Body of pancreas (tissue), 4 donors: ENCODE results near the gene ACSL6. TPM values are rescaled to one million over a fixed set of nuclear protein-coding genes. Genes with fewer than 3 reads are reported as not detected.

ENCODE experiments used
- ATAC-seq: fragments of 150-250 bp; one replicate; pipeline ENCODE4 v1.9.1; 2016
- DNase-seq, 4 donors: peaks; one replicate each; pipeline ENCODE4 v3.0.0-alpha.2; 2019
- H3K27ac ChIP-seq, 4 donors: fragments of 200-600 bp; sonication (generic); 1 replicate in 3 of 4; 2 replicates in 1 of 4; pipeline versions ENCODE4 v1.5.1 to v1.6.1; 2016 to 2019; ENCODE audit warnings: mild to moderate bottlenecking in 1 of 4, mixed read lengths in 1 of 4, moderate library complexity in 1 of 4
- H3K27me3 ChIP-seq, 2 donors: fragments of 200-600 bp; sonication (generic); one replicate each; pipeline ENCODE4 v1.6.0; 2016; ENCODE audit warnings: mild to moderate bottlenecking in 1 of 2
- H3K36me3 ChIP-seq, 2 donors: fragments of 200-600 bp; sonication (generic); replicated peaks in 1 of 2; 2 replicates each; pipeline ENCODE4 v1.5.1; 2016; ENCODE audit warnings: low read depth in 2 of 2; ENCODE audit not compliant: insufficient read depth in 1 of 2
- H3K4me1 ChIP-seq: fragments of 200-600 bp; sonication (generic); one replicate; pipeline ENCODE4 v1.6.0; 2016
- H3K4me3 ChIP-seq, 2 donors: fragments of 200-600 bp; sonication (generic); 1 replicate in 1 of 2; 2 replicates in 1 of 2; pipeline ENCODE4 v1.5.1; 2016 to 2019
- H3K9me3 ChIP-seq, 3 donors: fragments of 200-600 bp; sonication (generic); 1 replicate in 2 of 3; 2 replicates in 1 of 3; pipeline ENCODE4 v1.5.1; 2016
- CTCF ChIP-seq, 7 experiments: fragments of 450-650 bp in 4 of 7; fragments of 200-600 bp in 3 of 7; sonication (generic) in 3 of 7; IDR thresholded peaks; one replicate each; pipeline ENCODE4 v1.5.1; 2016 to 2019; ENCODE audit warnings: antibody characterized with exemption in 7 of 7
- POLR2A ChIP-seq, 3 donors: fragments of 450-650 bp; IDR thresholded peaks; one replicate each; pipeline ENCODE4 v1.6.1; 2016; ENCODE audit warnings: antibody characterized with exemption in 3 of 3, mild to moderate bottlenecking in 2 of 3
- WGBS, 2 donors: methylation state at CpG; one replicate each; pipeline ENCODE4 v1.1.5; 2017; 5-methylcytosine and 5-hydroxymethylcytosine counted together
- intact Hi-C: fragments of 100-400 bp; cut with DNase I; formaldehyde crosslinking; loops from one replicate; pipeline ENCODE4 v1.15.1; 2023
- total RNA-seq, 2 donors: library from RNA; depleted of rRNA; stranded (reverse); fragments of >200 nt; gene quantifications; one replicate each; pipeline ENCODE4 v1.1.0, GENCODE V29; 2016

The ACSL6 gene
- total RNA-seq: 1 to 10 TPM; 2.0 to 2.1 TPM

GRCh38 chr5:132011622-132012343 lies at the start of gene ACSL6:
Gene ACSL6 (minus strand): TSS chr5:132011658. CDS start chr5:132011553, 105 bp downstream.
- H3K27ac ChIP-seq: no peak within 1 kb of the TSS
- DNase-seq (peak; percentile 42 to 69 (median 54)), ATAC-seq (peak; percentile 74)
- H3K27me3 ChIP-seq: no peaks in the 10 kb centered on the region
- peaks cover 11% of the 10 kb centered on the region for H3K4me1 ChIP-seq
- H3K4me3 ChIP-seq: peak within 1 kb of the TSS; percentile 41 to 48
- no peaks in the 10 kb centered on the region for H3K36me3 ChIP-seq
- no peaks in the 10 kb centered on the region for H3K9me3 ChIP-seq
- no peak for TF ChIP-seq CTCF (IDR thresholded peaks at IDR 0.05)
- TF ChIP-seq POLR2A (IDR thresholded peaks at IDR 0.05): peak in 1 of 3 donors; percentile 20
- WGBS, 2 donors: 0 to 4% methylated on average over 5 to 49 of the region's 63 CpGs
- intact Hi-C loops: no loop called here

GRCh38 chr5:132060501-132061161 lies 49.2 kb upstream of the ACSL6 start, which contains the start of gene IL3:
Gene IL3 (plus strand): TSS chr5:132060655. CDS start chr5:132060707, 52 bp downstream.
- 77 to 81% methylated on average over 13 to 16 of the region's 16 CpGs for WGBS, 2 donors
- no peak within 1 kb of the TSS for H3K4me3 ChIP-seq
- H3K36me3 ChIP-seq: no peaks in the 10 kb centered on the region
- no peaks in the 10 kb centered on the region for H3K4me1 ChIP-seq
- ATAC-seq (no peak), DNase-seq (peak in 3 of 4 donors; percentile 2 to 10 (median 2))
- no peaks in the 10 kb centered on the region for H3K9me3 ChIP-seq
- no peaks in the 10 kb centered on the region for H3K27me3 ChIP-seq
- intact Hi-C loops: no loop called here
- TF ChIP-seq POLR2A (IDR thresholded peaks at IDR 0.05) (no peak), CTCF (IDR thresholded peaks at IDR 0.05) (no peak)
- H3K27ac ChIP-seq: no peak within 1 kb of the TSS

- WGBS, 2 donors: 83 to 84% methylated on average over 7 to 10 of the region's 13 CpGs
- no peak overlapping the region for H3K27ac ChIP-seq
- DNase-seq: peak in 1 of 4 donors; percentile 3
- ATAC-seq: no peak
- TF ChIP-seq POLR2A (IDR thresholded peaks at IDR 0.05) (no peak), CTCF (IDR thresholded peaks at IDR 0.05) (no peak)
- H3K36me3 ChIP-seq: no peaks in the 10 kb centered on the region
- intact Hi-C loops: no loop called here
- no peak overlapping the region for H3K4me3 ChIP-seq
- no peaks in the 10 kb centered on the region for H3K4me1 ChIP-seq
- H3K27me3 ChIP-seq: no peaks in the 10 kb centered on the region
- H3K9me3 ChIP-seq: no peaks in the 10 kb centered on the region
These were observed 48.4 kb upstream of the ACSL6 start for GRCh38 chr5:132059696-132060500.

- Histone ChIP-seq H3K27ac (no peak overlapping the region), H3K4me1 (no peaks in the 10 kb centered on the region), H3K36me3 (no peaks in the 10 kb centered on the region), H3K27me3 (no peaks in the 10 kb centered on the region), H3K9me3 (no peaks in the 10 kb centered on the region), H3K4me3 (no peak overlapping the region)
- DNase-seq (peak in 3 of 4 donors; percentile 6 to 9 (median 6)), ATAC-seq (no peak)
- TF ChIP-seq POLR2A (IDR thresholded peaks at IDR 0.05) (no peak), CTCF (IDR thresholded peaks at IDR 0.05) (no peak)
- WGBS, 2 donors: 77 to 86% methylated on average over 8 to 9 of the region's 9 CpGs
- intact Hi-C loops: no loop called here
These were observed 47.7 kb upstream of the ACSL6 start for GRCh38 chr5:132059043-132059695.
